Vagina (tissue), 2 donors: ENCODE measurements around the gene VIM.

Source experiments
- POLR2A ChIP-seq, 2 donors: fragments of 450-650 bp; IDR thresholded peaks; one replicate each; pipeline ENCODE4 v1.6.1; 2017; ENCODE audit warnings: antibody characterized with exemption in 2 of 2, mild to moderate bottlenecking in 2 of 2, moderate library complexity in 2 of 2
- POLR2AphosphoS5 ChIP-seq, 2 donors: sonication (generic); formaldehyde crosslinking; IDR thresholded peaks; one replicate each; pipeline ENCODE4 v1.9.0; 2017; ENCODE audit warnings: antibody characterized with exemption in 2 of 2, mild to moderate bottlenecking in 2 of 2, low read depth in 1 of 2; ENCODE audit not compliant: insufficient read depth in 1 of 2
- TF ChIP-seq, protein P1 (sequence below), 3 experiments: fragments of 450-650 bp in 2 of 3; fragments of 200-600 bp in 1 of 3; sonication (generic) in 1 of 3; IDR thresholded peaks; one replicate each; pipeline ENCODE4 v1.5.1; 2017 to 2019; ENCODE audit warnings: antibody characterized with exemption in 3 of 3, mild to moderate bottlenecking in 2 of 3, moderate library complexity in 2 of 3

GRCh38 chr10:17276756-17277424 lies 48.8 kb downstream of the VIM start:
- TF ChIP-seq POLR2A (IDR thresholded peaks at IDR 0.05) (no peak), POLR2AphosphoS5 (IDR thresholded peaks at IDR 0.05; ENCODE audit: insufficient read depth in 1 of 2, low read depth in 1 of 2) (no peak)
- TF ChIP-seq, protein P1, sequence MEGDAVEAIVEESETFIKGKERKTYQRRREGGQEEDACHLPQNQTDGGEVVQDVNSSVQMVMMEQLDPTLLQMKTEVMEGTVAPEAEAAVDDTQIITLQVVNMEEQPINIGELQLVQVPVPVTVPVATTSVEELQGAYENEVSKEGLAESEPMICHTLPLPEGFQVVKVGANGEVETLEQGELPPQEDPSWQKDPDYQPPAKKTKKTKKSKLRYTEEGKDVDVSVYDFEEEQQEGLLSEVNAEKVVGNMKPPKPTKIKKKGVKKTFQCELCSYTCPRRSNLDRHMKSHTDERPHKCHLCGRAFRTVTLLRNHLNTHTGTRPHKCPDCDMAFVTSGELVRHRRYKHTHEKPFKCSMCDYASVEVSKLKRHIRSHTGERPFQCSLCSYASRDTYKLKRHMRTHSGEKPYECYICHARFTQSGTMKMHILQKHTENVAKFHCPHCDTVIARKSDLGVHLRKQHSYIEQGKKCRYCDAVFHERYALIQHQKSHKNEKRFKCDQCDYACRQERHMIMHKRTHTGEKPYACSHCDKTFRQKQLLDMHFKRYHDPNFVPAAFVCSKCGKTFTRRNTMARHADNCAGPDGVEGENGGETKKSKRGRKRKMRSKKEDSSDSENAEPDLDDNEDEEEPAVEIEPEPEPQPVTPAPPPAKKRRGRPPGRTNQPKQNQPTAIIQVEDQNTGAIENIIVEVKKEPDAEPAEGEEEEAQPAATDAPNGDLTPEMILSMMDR (IDR thresholded peaks at IDR 0.05), result no peak
